Measurements from ENCODE around the gene TTLL11.
"Not testable (repeated sequence)": the region's sequence is repeated elsewhere in the genome, so short reads cannot be mapped to it uniquely, and the experiment has no call there.

Gene TTLL11

DNA sequence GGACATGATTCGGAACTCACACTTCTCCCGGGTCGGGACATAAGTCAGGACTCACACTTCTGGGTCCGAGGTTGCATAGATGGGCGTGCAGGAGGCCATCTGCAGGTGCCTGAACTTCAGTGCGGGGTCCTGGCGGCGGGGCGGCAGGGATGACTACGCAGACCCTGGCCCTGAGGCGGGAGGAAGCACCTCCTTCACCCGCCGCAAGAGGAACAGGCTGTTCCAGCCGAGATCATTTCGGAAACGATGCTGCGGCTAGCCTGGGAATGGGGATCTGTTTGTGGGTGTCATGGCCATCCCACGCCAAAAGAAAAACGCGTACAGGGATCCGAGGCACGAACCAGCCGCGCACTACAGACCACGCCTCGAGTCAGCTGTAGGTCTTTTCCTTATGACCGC, 196.6 kb downstream of the TTLL11 start:
- no peak for DNase-seq

DNA sequence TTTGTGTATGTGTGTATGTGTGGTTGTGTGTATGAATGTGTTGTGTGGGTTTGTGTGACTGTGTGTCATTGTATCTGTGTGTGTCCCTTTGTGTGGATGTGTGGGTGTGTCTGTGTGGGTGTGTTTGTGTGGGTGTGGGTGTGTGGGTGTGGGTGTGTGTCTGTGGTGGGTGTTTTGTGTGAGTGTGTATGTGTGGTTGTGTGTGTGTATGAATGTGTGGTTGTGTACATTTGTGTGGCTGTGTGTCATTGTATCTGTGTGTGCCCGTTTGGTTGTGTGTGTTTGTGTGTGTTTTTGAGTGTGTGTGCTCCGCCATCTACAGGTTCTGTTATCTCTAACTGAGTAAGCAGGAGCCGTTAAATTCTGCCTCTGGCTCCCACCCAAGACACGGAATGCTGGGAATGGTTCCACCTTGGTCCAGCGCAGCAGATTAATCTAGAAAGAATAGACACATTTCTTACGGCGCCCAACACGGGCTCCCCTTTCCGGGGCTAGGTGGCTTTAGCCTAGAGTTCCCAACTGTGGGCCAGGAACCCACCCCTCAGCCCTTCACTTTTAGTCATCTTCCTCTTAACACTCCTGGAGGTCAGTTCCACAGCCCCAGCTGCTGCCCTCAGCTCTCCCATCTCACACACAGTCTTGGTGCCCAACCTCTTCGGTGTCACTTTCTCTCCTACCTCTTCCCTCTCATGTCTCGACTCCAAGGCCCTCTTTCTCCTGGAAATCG, 197.1 kb downstream of the TTLL11 start:
- no peak for DNase-seq

DNA sequence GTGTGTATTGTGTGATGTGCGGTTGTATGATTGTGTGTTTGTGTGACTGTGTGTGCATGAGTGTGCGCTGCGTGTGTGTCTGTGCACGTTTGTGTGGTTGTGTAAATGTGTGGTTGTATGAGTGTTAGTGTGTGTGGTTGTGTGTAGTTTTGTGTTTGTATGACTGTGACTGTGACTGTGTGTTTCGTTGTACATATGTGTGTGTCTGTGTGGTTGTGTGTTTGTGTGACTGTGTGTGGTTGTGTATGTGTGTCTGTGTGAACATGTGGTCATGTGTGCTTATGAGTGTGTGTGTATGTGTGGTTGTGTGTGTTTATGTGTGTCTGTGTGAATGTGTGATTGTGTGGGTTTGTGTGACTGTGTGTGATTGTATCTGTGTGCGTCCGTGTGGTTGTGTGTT, 197.8 kb downstream of the TTLL11 start:
- DNase-seq, result no peak

DNA sequence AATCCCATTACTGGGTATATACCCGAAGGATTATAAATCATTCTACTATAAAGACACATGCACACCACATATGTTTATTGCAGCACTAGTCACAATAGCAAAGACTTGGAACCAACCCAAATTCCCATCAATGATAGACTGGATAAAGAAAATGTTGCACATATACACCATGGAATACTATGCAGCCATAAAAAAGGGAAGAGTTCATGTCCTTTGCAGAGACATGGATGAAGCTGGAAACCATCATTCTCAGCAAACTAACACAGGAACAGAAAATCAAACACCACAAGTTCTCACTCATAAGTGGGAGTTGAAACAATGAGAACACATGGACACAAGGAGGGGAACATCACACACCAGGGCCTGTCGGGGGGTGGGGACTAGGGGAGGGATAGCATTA, 198.7 kb downstream of the TTLL11 start:
- not testable (repeated sequence) for DNase-seq

DNA sequence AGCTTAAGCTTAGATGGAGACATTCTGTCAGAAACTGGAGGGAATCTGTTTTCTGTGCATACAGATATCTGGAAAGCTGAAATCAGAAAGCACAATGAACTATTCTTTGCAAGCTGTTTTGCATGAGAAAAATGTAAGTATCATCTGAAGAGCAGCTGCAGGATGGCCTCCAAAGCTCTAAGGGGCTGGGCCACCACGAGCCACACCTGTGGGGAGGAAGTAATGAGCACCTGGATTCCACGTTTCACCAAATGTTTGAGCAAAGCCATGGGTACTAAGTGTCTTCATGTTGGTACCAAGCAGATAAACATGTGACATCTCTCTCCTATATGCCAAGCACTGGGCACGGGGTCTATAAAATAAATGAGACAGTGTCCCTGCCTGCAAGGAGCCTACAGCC, 199.3 kb downstream of the TTLL11 start:
- no peak for DNase-seq

DNA sequence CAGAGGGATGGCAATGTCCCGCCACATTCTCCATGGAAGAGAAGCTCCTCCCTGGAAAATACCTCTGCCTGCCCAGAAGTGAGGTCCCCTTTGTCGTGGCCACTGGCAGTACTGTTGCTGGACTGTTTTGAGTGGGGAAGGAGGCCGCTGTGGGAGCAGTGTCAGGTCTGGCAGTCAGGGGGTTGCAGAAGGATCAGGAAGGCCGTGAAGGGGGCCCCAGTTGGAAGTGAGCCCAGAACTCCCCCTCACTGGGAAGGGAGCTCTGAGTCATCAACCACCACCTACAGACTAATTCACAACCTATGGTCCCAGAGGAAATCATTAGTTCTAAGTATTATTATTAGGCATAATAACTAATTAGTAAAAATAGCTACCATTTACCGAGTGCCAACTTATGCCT, 200.4 kb downstream of the TTLL11 start:
- DNase-seq, result no peak

DNA sequence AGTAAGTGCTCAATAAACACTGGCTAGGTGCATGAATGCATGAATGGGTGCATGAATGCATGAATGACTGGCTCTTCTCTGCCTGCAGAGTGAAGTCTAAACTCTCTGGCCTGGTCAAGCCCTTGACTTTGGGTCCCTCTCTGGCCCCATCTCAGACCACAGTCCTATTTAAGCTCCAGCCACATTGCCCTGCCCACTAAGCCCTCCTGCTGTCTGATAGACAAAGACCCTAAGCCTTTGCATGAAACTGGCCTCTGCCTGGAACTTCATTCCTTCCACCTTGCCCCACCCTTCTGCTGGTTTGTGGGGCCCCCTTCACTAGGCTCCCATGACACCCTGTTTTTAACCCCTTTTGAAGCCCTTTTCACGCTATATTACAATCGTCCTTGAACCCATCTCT, 202.4 kb downstream of the TTLL11 start:
- no peak for DNase-seq

DNA sequence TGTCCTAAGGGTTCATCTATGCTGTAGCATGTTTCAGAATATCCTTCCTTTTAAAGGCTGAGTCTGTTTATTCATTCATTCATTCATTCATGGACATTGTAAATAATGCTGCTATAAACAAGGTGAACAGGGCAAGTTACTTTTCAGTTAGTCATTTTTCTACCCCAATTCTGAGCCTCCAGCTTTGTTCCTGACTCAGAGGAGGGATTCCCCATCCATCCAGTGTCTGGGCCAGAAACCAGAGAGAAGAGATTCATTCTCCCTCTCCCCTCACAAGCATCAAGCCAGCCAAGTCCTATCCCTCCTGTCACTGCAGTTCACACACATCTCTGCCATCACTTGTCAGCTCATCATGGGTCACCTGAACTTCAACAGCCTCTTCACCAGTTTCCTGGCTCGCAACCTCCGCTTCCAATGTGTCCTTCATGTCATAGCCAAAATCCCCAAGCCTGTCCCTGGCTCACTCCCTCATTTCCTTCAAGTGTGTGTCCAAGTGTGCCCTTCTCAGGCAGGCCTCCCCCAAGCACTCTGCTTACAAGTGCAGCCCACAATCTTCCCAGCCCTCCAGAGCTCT, 203.0 kb downstream of the TTLL11 start:
- DNase-seq, result no peak

DNA sequence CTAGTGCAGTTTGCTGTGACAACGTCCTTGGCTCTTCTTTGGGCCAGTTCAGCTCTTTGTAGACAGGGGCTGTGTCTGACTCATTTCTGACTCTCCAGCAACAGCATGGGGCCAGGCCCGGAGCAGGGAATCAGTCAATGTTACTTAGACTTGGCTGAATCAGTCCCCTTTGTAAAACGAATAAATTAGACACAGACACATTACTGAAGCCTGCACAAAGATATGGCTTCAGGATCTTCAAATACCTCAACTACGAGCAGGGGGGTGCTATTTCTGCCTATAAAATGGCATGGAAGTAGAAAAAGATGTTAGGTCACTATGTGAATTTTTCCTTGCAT, 204.7 kb downstream of the TTLL11 start:
- DNase-seq, result no peak

DNA sequence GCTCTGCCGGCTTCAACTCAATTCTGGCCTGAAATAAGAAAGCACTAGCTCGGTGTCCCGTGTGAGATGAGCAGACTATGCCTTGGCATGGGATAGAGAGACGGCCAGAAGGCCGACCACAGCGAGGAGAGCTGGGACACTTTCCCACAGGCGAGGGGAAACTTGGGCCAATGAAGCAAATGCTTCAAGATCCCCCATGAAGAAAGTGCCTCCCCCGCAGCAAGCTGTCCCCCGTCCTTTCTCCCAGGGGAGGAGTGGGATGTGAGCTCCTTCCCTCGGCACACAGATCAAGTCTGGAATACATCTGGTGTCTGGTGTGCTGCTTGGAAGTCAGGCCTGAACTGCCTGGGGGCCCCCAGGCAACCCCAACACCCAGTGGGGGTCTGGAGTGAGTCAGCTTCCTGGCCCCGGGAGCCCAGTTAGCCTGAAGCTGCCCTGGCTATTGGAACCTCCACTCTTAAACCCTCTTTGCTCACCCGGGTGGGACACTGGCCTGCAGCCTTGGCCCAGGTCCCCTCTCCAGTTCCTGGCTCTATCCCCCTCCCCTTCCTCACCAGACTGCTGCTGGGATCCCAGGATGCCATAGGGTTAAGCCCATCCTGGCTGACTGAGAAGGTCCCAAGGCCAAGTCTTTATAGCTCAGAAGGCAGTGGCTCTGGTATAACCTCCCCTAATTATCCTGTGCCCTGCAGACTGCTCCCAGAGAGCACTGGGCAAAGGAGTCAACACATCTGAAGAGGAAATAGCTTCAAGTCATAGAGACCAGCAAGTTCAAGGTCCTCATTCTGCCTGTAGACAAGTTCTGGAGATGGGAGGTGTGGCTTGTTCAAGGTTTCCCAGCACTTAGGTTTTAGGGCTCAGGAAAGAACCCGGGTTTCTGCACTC, 205.3 kb downstream of the TTLL11 start:
- no peak for DNase-seq

DNA sequence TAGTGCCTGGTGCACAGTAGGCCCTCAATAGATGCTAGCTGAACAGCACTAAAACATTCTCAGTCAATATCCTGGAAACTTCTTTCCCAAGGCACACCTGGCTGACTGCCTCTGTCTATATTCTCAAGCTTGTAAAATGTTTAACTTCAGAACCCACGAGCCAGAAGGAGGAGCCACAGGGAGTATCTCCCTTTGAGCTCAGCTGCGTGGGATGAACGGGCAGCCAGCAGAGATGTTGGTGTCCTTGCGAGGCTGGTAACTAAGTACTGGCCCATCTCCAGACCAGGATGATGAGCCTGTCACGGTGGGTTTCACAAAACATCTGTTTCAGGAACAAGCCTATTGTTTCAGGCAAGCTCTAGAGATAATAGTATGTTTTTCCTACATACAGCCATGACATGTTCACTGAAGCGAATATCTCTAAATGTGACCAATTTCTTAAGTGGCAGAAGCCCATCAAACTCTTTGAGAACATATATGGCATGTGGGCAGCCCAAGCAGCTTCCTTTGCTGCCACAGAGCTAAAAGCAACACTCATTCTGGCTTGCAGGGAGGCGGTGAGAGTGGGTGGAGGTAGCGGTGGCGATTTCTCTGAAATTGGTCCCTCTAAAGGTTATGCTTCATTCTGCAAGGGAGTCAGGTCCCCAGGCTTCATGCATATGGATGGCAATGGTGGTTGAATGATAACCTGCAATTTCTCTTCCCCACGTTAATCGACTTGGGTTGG, 206.2 kb downstream of the TTLL11 start:
- no peak for DNase-seq

DNA sequence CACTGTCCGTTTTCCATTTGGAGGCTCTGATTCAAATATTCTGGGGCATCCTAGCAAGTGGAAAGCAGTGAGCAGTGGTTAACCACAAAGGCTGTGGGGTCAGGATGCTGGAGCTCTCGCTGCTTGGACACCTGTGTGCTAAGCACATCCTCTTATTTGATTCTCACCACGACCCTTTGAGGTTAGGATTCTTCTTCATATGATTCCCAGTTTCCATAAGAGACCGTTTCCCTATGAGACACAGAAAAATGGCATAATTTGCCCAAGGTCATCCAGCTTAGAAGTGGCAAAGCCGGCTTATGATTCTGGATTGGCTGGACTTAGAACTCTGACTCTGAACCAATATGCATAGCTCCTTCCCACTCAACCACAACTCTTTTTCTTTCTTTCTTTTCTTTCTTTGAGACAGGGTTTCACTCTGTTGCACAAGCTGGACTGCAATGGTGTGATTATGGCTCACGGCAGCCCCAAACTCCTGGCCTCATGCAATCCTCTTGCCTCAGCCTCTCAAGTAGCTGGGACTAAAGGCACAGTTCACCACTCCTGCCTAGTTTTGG, 207.7 kb downstream of the TTLL11 start:
- no peak for DNase-seq

DNA sequence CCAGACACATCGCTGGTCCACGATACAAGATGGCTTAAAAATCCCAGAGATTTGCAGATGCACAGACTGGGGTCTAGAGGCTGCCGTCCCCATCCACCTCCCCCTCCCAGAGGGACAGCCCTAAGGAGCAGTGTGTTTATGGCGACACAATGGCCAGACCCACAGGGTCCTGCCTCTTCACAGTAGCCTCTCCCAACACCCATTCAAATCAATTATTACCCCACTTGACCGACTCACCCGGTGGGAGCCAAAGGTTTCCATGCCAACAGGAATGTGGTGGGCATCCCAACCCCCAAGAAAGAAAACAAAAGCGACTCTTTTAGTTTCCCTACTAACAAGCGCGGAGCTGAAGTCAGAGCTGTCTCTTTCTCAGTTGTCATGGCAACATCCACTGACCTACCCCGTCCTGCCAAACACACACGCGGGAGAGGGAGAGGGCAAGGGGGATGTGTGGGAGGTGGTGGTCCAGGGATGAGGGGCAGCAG, 209.0 kb downstream of the TTLL11 start:
- no peak for DNase-seq

DNA sequence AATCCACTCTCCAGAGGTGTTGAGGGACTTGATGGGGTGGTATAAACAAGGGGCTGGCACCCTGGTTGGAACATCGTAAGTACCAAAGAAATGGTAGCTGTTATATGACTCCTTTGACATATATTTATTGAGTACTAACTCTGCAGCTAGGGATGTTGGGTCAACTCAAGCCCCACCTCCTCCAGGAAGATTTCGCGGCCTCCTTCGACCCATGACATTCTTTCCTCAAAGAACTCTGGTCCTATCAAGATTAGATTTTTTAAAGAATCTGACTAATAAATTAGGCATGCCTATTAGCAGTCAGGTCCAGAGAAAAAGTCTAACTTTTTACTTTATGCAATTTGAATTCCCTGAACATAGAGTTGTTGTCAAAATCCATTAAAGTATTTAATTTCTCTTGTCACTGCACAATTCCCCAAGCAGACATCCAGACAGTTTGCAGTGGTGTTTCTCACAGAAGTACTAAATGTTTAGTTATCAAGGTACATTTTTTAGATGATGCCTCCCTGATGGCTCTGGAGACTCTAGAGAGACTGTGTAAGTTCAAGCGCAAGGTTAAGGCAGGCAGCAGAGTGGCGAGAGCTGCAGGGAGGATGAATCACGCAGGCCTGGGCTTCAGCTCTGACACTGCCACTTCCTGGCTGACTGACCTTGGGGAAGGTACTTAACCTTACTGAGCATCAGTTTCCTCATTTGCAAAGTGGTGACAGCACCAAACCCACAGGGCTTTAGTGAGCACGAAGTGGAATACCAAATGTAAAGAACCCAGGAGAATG, 209.6 kb downstream of the TTLL11 start:
- DNase-seq, result no peak

DNA sequence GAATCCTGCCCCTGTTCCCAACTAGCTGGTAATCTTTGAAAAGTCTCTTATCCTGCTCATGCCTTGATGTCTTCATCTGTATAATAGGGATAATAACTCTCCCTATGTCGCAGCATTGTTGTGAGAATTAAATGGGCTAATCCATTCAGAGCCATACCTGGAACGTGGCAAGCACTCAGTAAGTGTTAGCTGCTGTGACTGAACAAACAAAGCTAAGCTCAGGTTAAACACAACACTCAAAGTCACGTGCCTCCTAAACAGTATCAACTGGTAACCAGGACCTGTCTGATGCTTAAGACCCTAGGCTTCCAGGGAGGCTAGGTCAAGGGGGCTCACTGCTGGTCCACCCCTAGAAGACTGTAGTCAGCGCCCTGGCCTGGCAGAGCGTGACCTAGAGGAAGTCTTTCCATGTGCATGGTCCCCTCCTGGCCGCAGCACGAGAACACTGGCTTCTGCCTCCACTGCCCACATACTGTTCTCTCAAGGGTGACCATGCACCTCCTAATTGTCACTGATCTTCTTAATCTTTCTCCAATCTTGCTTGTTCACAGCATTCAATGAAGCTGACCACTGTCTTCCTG, 211.1 kb downstream of the TTLL11 start:
- no peak for DNase-seq

DNA sequence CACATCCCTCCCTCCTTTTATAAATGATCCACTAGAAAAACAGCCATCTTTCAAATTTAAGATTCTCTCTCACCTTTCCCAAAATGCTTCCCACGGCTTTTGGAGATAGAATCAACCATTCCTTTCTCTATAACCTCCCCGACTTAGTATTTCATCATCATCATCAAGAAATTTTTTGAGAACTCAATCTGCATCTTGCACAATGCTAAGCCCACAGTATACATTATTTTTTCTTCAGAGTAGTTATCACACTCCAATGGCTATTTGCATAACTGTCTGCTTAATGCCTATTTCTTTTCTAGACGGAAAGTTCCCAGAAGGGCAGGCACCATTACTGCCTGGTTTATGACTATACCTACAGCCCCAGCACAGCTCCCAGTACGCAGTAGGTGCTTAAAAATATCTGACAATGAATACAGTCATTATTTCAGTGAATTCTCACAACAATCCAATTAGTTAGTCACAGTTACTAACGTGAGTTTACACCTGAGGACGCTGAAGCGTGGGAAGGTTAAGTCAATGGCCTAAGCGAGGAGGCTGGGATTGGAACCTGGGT, 212.7 kb downstream of the TTLL11 start:
- DNase-seq, result no peak

DNA sequence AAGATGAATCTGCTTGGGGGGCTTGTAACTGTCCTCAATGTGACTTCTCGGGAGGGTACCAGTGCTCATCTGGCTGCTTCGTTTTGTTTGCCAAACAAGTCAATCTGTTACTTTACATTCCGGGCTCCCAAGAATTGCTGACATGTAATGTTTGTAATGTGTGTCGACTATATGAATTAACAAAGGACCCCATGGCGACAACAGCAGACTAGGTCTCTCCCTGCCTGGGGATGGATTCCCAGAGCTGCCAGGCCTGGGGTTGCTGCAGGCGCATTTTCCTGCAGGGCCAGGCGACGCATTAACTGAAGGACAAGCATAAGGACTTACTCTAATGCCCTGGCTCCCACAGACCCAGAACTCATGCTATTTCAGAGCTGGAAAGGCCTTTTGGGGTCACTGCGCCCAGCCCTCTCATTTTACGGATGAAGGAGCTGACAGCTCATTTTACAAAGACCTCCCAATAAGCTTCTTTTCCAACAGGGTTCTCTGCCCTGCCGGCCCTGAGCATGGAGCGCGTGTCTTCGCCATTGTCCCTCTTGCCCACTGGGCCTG, 214.8 kb downstream of the TTLL11 start:
- no peak for DNase-seq

DNA sequence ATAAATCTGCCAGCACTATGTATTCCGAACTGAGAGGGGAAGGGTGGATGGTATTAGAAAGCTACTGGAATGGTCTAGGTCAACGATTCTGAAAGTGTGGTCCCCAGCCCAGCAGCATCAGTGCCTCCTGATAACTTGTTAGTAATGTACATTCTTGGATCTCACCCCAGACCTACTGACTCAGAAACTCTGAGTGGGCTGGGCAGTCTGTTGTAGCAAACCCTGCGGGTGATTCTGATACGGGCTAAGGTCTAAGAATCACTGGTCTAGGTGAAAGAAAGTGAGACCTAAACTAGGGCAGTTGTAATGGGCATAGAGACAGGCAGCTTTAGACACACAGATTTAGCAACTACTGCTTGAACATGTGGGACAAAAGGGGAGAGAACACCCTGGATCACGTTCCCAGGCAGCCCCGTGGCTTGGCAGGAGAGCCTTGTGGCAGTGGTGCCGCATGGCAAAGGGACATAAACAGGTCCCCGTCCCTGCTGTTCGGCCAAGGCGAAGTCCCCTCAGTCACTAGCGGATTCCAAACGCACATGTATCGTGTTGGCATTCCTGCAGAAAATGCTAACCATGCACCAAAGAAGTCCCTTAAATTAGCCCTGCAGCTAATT, 216.3 kb downstream of the TTLL11 start:
- no peak for DNase-seq

DNA sequence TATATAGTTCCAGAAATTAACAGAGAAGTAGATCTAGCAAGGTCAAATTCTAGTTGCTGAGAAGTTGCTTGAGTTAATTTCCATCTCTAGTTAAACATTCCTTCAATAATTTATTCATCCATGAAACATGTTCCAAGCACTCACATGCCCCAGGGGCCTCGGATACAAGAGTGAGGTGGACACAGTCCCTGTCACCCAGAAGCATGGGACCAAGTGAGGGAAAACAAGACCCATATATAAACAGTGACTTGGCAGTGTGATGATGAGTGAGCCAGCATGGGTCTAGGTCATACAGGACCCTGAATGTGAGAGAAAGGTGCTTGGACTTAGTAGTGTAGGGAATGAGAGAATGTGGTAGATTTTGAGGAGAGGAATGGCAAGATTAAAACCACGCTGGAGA, 216.9 kb downstream of the TTLL11 start:
- no peak for DNase-seq

DNA sequence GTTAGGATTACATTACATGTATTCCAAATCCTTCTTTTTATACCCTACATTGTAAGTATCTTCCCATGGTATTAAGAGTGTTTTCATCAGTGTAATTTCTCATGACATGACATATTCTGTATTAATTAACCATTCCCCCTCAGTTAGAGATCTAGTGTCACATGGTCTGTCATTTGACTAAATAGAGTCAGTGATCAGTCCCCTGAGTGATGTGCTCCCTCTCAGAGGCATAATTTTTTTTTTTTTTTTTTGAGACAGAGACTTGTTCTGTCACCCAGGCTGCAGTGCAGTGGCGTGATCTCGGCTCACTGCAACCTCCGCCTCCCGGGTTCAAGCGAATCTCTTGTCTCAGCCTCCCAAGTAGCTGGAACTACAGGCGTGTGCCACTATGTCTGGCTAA, 218.6 kb downstream of the TTLL11 start:
- no peak for DNase-seq

Measured in KG1 (cell line).